HFF-Myc (cell line): ENCODE measurements around the gene TXNRD2.
A peak's percentile ranks its signal among the peaks of the same experiment; 100 is the strongest.

ENCODE experiments used
- DNase-seq: peaks from one replicate; pipeline ENCODE4 v3.0.0-alpha.2; 2011; ENCODE audit warnings: low read depth; ENCODE audit errors: extremely low read depth
- H3K4me3 ChIP-seq: replicated peaks from 2 replicates; pipeline ENCODE4 v1.5.1; 2011; ENCODE audit warnings: low read depth, mild to moderate bottlenecking, control low read depth, low read length
- CTCF ChIP-seq: IDR thresholded peaks from 2 replicates; pipeline ENCODE4 v1.5.1; 2012; ENCODE audit warnings: mild to moderate bottlenecking, low read depth, low read length, control low read depth; ENCODE audit errors: missing control alignments

TXNRD2 gene

GRCh38 chr22:19864538-19865106 is 77.0 kb downstream of the TXNRD2 start:
- DNase-seq, result no peak
- no peak for TF ChIP-seq CTCF

DNA sequence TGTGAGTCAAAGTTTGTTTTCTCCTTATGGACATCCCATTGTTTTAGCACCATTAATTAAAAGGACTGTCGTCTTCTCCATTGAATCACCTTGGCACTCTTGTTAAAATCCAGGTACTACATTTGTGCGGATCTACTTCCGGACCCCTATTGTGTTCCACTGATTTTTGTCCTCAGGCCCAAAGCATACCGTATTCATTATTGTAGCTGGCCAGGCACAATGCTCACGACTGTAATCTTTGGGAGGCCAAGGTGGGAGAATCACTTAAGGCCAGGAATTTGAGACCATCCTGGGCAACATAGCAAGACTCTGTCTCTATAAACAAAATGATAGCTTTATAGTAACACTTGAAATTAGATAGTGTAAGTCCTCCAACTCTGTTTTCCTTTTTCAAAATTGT is 78.0 kb downstream of the TXNRD2 start:
- no peak overlapping the region for H3K4me3 ChIP-seq
- DNase-seq, result no peak
- TF ChIP-seq CTCF, result no peak

More at GRCh38 chr22:19864538-19865106, 77.0 kb downstream of the TXNRD2 start:
- no peak overlapping the region for H3K4me3 ChIP-seq

DNA sequence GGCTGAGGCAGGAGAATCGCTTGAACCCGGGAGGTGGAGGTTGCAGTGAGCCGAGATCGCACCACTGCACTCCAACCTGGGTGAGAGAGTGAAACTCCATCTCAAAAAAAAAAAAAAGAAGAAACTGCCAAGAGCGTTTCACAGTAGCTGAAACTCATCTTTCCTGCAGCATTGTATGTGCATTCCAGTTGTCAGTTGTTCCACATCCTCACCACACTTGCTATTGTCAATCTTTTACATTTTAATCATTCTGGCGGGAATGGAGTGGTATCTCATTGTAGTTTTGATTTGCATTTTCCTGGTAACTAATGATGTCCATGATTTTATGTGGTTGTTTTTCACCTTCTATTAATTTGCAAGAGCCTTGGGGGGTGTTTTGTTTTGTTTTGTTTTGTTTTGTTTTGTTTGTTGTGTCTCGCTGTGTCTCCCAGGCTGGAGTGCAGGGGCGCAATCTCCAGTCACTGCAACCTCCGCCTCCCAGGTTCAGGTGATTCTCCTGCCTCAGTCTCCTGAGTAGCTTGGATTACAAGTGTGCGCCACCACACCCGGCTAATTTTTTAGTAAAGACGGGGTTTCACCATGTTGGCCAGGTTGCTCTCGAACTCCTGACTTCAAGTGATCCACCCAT is 78.9 kb downstream of the TXNRD2 start:
- no peak overlapping the region for H3K4me3 ChIP-seq
- TF ChIP-seq CTCF, result no peak
- DNase-seq, result no peak

DNA sequence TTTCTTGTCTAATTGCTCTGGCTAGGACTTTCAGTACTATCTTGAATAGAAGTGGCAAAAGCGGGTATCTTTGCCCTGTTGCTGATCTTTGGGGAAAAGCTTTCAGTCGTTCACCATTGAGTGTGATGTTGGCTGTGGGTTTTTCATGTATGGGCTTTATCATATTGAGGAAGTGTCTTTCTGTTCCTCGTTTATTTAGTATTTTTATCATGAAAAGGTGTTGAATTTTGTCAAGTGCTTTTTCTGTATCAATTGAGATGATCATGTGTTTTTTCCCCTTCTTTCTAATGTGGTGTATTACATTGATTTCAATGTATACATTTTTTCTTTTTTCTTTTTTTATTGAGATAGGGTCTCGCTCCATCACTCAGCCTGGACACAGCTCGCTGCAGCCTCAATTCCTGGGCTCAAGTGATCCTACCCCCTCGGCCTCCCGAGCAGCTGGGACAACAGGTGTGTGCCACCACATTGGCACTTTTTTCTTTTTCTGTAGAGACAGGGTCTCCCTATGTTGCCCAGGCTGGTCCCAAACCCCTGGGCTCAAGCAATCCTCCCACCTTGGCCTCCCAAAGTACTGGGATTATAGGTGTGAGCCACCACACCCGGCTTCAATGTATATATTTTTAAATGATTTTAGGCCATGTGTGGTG is 81.6 kb downstream of the TXNRD2 start:
- DNase-seq, result no peak
- no peak for TF ChIP-seq CTCF
- H3K4me3 ChIP-seq, result no peak overlapping the region

DNA sequence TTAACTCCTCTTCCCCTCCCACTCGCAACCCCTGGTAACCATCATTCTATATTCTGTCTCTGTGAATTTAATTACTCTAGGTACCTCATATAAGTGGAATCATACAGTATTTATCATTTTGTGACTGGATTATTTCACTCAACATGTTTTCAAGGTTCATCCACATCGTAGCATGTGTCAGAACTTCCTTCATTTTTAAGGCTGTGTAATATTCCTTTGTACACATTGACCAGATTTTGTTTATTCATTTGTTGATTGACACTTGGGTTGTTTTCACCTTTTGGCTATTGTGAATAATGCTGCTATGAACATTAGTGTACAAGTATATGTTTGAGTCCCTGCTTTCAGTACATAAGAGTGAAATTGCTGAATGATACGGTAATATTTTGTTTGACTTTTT is 84.2 kb downstream of the TXNRD2 start:
- no peak overlapping the region for H3K4me3 ChIP-seq
- no peak for TF ChIP-seq CTCF
- DNase-seq, result no peak

DNA sequence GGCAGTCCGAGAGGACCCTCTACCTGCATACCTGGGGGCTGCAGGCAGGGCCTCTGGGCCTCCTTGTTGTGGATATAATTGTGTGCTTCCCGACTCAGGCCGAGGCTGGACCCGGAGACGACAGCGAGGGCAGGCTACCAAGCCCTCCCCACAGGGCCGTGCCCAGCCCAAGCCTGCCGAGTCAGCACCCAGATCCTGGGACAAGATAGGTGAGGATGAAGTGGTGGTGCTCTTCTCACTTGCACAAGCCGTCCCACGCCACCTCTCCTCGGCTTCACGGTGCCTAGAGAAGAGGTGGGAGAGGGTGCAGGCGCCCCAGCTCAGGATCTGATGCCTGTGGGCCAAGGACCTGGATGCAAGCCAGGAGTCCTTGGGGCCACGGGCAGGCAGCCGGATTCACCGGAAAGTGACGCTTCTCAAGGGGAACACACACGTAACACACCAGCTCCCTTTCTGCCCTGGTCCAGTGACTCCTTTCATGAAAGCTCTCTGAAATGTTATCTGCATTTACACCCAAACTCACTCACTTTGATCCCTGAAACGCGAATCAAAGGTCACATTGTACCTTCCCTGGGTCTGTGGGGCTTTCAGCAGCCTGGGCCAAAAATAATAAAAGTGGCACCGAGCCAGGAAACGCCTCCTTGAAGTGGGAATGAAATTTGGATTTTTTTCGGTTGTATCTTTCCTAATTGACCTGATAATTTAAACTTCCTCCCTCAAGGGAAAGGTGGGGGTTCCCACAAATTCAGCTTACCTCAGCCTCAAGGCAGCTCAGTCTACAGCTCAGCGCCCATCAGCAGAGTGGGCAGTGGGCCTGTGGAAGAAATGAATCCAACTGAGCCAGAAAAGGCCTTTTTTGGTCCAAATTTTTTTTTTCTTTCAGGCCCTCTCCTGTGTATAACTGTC is 85.9 kb downstream of the TXNRD2 start:
- no peak for TF ChIP-seq CTCF
- DNase-seq, result no peak
- H3K4me3 ChIP-seq, result peak overlapping the region; percentile 96
